Measurements from ENCODE around the gene DIO1. TPM values are rescaled to one million over a fixed set of nuclear protein-coding genes. Genes with fewer than 3 reads are reported as not detected.

Gene DIO1
- total and polyA plus RNA-seq, 11 donors = not detected

- intact Hi-C loops (cut with DNase I) = loop anchor here (2.0 to 10.0 kb wide), 7 partner anchors 54 to 109 kb away; partner anchors contain the start of genes YIPF1 (in 6 of the 10), TCEANC2 (in 4 of the 10), TMEM59 (in 4 of the 10) and DIO1 (in 2 of the 10)
- Histone ChIP-seq H3K4me1 (peaks cover 2 to 41% (median 23%) of the 10 kb centered on the region in 12 donors), H3K36me3 (peaks cover 0 to 10% (median 0%) of the 10 kb centered on the region in 9 donors), H3K9me3 (no peaks in the 10 kb centered on the region), H3K4me3 (peak within 1 kb of the TSS; percentile 48 to 99 (median 90)), H3K27me3 (no peaks in the 10 kb centered on the region), H3K27ac (peak within 1 kb of the TSS; percentile 63 to 98 (median 92))
- 2% methylated on average over 28 to 58 of the region's 58 CpGs for WGBS, 4 donors
- peak in 3 of 4 donors; percentile 84 to 92 (median 90) for ATAC-seq
- no peak for DNase-seq
- TF ChIP-seq CTCF (IDR thresholded peaks at IDR 0.05) (peak in 4 of 12 donors; percentile 35 to 55 (median 42)), POLR2A (IDR thresholded peaks at IDR 0.05) (peak in 1 of 2 donors; percentile 42)
These were observed 52.5 kb downstream of the DIO1 start, which contains the start of gene LRRC42 for GRCh38 chr1:53946252-53947171. LRRC42 (plus strand) TSS chr1:53946350; CDS start chr1:53952000, 5,650 bp downstream.

GRCh38 chr1:53947172-53947907 is 53.4 kb downstream of the DIO1 start:
- no peaks in the 10 kb centered on the region for H3K27me3 ChIP-seq
- H3K9me3 ChIP-seq = no peaks in the 10 kb centered on the region
- TF ChIP-seq CTCF (IDR thresholded peaks at IDR 0.05) = no peak
- TF ChIP-seq POLR2A (IDR thresholded peaks at IDR 0.05) = no peak
- DNase-seq (no peak), ATAC-seq (no peak)
- peak overlapping the region in 11 of 12 donors; percentile 76 to 98 (median 93) for H3K27ac ChIP-seq
- peak overlapping the region in 9 of 12 donors; percentile 69 to 99 (median 95) for H3K4me3 ChIP-seq
- 53 to 57% (median 56%) methylated on average over 6 of the region's 6 CpGs for WGBS, 4 donors
- peaks cover 2 to 41% (median 23%) of the 10 kb centered on the region in 12 donors for H3K4me1 ChIP-seq
- peaks cover 0 to 19% (median 8%) of the 10 kb centered on the region in 9 donors for H3K36me3 ChIP-seq
- intact Hi-C loops (cut with DNase I) = loop anchor here (2.0 to 10.0 kb wide), 7 partner anchors 55 to 110 kb away; partner anchors contain the start of genes YIPF1 (in 6 of the 10), TCEANC2 (in 4 of the 10), TMEM59 (in 4 of the 10) and DIO1 (in 2 of the 10)

GRCh38 chr1:53948291-53948690 is 54.3 kb downstream of the DIO1 start:
- ATAC-seq (no peak), DNase-seq (no peak)
- WGBS, 4 donors = 92 to 97% (median 93%) methylated on average over 5 of the region's 5 CpGs
- Histone ChIP-seq H3K4me1 (peaks cover 2 to 41% (median 23%) of the 10 kb centered on the region in 12 donors), H3K4me3 (no peak overlapping the region), H3K27me3 (no peaks in the 10 kb centered on the region), H3K27ac (no peak overlapping the region), H3K9me3 (no peaks in the 10 kb centered on the region), H3K36me3 (peaks cover 0 to 28% (median 17%) of the 10 kb centered on the region in 9 donors)
- intact Hi-C loops (cut with DNase I) = loop anchor here in 9 of 10 donors (5.0 to 10.0 kb wide), 6 partner anchors 56 to 111 kb away; partner anchors contain the start of genes YIPF1 (in 6 of the 9), TCEANC2 (in 4 of the 9), TMEM59 (in 4 of the 9) and DIO1 (in 2 of the 9)
- TF ChIP-seq POLR2A (IDR thresholded peaks at IDR 0.05) = no peak
- no peak for TF ChIP-seq CTCF (IDR thresholded peaks at IDR 0.05)

Measured in heart left ventricle (tissue), 16 donors.